HG02970 (cell line): ENCODE data around the gene SLC7A4.
"Not testable (repeated sequence)": the region's sequence is repeated elsewhere in the genome, so short reads cannot be mapped to it uniquely, and the experiment has no call there.

ENCODE experiments used
- ATAC-seq: cut with Tn5 transposase; IDR thresholded peaks from one replicate; pipeline ENCODE4 v1.9.1; 2021; ENCODE audit warnings: mild to moderate bottlenecking, moderate library complexity, moderate number of reproducible peaks; ENCODE audit not compliant: unreplicated experiment, low FRiP score

The SLC7A4 gene

DNA sequence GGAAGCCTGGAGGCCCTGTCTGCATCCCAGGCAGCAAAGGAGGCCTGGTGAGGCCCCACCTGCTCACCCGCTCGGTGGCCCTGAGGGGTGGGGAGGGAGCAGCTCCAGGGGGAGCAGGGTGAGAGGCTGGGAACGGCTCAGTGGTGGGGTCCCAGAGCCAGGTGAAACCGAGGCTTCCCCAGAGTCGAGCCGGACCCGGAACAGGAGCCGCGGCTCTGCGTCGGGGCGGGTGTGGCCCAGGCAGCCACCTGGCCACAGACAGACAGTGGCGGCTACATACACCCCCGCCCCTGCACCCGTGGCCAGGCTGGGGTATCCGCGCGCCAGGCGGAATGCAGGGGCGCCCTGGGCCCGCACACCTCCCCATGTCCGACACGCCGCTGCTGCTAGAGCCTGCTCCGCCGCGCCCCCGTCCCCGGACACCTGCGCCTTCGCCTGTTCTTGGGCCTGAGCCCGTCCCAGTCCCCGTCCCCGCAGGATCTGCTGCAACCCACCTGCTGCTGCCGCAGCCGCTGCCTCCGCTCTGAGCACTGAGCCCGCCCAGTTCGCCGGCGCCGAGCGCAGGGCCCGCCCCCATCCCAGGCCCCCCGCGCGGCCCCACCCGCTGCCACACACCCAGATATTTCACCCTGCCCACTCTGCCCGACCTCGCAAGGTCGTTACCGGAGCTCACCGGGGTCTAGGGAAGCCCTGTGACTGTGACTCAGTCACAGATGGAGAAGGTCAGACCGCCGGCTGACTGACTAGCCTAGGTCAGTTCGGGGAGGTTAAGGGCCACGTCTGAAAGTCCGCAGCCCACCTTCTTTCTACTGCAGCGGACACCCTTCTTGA is at the start of gene SLC7A4:
Gene SLC7A4, minus strand, starts transcription at position 525 of the 831 bp plus-strand sequence. CDS start 749 bp downstream, outside the sequence.
- ATAC-seq = no peak

GRCh38 chr22:21080435-21081137 is 48.2 kb upstream of the SLC7A4 start:
- ATAC-seq = no peak

DNA sequence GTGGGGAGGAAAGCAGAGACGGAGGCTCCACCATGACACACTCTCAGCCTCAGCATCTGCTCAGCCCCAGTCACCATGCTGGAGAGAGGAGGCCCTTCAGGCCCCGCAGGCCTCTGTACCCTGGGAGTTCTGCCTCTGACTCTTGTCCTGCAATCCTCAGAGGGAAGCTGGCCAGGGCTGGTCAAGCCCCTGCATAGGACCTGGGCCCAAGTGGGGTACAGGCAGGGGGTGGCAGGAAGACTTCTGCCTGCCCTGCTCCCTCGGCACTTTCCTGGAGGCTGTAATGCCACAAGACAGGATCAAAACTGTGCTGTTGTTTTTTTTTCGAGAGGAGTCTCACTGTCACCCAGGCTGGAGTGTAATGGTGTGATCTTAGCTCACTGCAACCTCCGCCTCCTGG is 47.1 kb upstream of the SLC7A4 start:
- ATAC-seq = no peak

GRCh38 chr22:21078916-21079315 is 46.6 kb upstream of the SLC7A4 start:
- no peak for ATAC-seq

DNA sequence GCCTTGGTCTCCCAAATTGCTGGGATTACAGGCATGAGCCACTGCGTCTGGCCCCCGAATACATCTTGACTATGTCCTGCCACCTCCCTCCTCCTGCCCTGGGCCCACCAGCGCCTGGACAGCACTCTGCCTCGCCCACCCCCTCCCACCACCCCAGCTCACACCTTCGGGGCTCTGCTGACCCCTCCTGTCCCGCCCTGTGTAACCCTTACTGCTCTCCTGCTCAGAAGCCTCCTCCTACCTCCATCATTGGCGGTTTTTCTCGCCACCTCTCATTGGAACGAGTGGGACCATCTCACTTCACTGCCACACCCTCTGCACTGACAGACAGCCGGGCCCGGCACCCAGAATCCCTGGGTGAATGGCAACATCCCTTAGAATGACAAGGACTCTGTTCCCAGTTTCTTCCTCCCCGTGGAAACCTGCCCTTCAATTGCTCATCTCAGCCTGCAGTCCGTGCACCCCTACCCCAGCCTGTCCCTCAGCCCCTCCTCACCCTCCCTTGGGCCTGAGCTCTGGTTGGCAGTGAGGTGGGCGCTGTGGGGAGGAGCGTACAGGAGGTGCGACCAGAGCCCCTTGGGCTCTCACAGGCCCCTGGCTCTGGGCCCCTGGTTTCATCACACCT is 45.6 kb upstream of the SLC7A4 start:
- no peak for ATAC-seq

DNA sequence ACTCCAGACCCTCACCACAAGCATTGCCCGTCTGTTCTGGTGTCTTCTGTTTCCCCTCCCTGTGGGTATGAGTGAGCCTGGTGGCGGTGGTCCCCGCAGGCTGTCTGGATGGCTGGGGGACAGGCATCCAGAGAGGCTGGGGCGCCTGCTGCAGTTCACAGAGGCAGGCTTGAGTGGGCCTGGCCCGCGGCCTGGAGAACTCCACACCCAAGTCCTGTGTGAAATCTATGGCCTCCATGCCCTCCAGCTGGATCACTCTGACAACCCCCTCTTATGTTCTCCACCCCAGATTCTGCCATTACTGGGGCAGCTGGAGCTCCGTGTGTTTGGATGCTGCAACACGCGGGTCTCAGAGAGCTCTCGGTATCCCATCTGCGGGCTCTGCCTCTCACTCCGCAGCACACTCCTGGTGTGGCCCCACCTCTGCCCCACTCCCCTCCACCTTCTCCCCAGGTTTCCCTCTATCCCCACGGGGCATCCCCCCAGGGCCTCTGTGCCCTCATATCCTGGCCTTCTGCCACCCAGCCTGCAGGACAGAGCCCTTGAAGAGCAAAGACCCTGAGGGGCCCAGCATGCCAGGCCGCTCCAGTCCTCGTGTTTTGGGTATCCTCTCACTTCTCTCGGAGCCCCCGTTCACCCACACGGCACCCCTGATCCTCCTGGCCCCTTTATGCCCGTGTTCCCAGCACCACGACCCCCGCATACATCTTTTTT is 44.7 kb upstream of the SLC7A4 start:
- no peak for ATAC-seq

DNA sequence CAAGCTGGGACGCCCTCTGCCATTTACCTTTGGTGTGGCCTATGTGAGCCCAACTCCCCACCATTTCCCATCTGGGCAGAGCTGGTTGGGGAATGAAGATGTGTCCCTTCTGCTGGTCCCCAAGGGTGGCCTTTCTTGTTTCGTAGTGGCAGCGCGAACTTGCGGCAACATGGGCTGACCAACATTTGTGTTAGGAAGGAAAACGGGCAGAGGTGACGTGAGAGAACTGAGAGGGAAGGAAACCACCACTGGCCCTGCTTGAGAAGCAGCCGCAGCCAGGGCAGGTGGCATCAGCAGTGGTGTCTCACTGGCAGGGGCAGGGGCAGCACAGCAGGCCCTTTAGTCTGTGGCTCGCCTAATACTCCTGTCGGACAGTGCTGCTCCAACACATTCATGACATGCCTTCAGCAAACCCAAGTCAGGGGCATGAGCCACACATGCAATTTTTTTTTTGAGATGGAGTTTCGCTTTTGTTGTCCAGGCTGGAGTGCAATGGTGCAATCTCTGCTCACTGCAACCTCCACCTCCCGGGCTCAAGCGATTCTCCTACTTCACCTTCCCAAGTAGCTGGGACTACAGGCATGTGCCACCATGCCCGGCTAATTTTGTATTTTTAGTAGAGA is 43.3 kb upstream of the SLC7A4 start:
- ATAC-seq = no peak

DNA sequence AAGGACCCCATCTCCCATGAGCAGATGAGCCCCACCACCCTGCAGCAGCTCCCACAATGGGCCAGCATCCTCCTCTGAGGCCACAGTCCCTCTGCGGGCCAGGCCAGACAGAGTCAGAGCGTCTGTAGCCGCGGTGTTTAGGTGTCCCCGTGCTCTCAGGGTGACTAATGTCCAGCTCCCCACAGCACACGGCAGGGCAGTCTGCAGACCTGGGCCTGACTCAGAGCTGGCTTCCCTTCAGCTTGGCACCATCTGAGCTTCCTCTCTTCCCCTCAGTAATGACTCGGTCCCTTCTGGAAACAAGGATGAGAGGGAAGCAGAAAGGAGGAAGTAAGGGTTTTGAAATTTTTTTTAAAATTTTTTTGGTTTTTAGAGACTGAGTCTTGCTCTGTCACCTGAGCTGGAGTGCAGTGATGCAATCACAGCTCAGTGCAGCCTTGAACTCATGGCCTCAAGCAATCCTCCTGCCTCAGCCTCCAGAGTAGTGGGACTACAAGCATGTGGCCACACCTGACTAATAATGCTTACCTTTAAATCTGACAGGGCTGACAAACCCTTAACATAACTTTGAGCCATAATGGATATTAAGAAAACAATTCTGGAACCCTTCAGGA is 41.8 kb upstream of the SLC7A4 start:
- no peak for ATAC-seq

- no peak for ATAC-seq
These were observed 41.1 kb upstream of the SLC7A4 start for GRCh38 chr22:21073482-21073881.

GRCh38 chr22:21073023-21073422 is 40.7 kb upstream of the SLC7A4 start:
- ATAC-seq = no peak

- ATAC-seq = not testable (repeated sequence)
These were observed 39.4 kb upstream of the SLC7A4 start for GRCh38 chr22:21071796-21072195.

DNA sequence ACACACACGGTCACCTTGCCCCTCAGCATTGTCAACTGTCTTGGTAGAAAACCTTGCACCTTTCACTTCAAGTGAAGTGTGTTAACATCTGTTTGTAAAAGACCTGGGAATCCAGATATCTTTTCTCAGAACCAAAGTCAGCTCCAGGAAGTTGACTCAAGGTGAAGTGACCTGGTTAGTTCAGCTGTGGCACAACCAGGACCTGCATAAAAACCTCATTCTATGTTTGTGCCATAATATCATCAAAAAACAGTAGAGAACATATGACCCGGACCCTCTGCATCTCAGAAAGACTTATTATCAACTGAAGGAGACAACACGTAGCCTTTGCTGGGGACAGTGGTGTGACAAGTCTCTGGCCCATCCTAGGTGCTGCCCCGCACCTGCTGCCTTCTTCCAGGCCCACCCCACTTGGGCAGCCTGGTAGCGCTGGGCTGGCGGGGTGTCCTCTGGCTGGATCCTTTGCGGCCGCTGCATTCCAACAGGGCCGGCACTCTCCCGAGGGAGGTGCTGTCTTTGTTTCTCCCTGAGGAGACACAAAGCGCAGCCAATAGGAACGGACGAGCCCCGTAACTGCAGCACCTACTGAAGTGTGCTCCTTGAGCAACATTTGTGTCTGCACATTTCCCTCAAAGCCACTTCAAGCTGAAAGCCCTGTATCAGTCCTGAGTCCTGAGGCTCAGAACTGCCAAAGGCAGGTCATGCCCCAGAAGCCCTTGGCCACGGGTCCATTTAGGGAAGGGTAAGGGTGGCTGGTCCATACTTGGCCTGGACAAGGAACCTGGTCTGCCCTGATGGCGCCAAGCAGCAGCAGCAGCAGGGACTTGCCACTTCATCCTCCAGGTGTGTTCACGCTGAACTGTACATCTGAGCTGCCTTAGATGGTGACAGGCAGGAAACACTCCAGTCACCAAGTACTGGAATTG is 38.6 kb upstream of the SLC7A4 start:
- no peak for ATAC-seq

GRCh38 chr22:21069375-21069774 is 37.0 kb upstream of the SLC7A4 start:
- no peak for ATAC-seq

DNA sequence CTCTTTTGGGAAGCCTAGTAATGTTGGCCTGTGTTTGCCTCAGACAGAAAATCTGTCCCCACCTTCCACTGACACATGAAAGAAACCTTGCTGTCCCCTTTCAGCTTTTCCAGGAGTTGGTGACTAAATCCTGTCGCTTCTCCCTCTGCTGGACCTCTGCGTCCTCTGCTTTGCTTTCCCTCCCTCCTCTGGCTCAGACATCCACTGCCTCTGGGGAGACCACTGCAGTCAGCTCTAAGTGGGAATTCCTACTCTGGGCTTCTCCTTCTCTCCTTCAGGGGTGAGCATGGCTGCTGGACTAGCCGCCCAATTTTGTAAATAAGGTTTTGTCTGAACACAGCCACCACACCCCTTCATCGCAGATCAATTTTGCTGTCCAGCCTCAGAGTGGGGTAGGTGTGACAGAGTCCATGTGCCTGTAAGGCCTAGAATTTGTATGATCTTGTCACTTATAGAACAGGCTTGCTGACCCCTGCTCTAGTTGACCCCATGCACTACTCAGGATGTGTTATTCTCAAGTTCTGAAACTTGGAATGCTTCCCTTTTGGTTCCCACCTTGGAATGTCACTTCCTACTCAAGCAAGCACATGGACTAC is 36.4 kb upstream of the SLC7A4 start:
- ATAC-seq = no peak

DNA sequence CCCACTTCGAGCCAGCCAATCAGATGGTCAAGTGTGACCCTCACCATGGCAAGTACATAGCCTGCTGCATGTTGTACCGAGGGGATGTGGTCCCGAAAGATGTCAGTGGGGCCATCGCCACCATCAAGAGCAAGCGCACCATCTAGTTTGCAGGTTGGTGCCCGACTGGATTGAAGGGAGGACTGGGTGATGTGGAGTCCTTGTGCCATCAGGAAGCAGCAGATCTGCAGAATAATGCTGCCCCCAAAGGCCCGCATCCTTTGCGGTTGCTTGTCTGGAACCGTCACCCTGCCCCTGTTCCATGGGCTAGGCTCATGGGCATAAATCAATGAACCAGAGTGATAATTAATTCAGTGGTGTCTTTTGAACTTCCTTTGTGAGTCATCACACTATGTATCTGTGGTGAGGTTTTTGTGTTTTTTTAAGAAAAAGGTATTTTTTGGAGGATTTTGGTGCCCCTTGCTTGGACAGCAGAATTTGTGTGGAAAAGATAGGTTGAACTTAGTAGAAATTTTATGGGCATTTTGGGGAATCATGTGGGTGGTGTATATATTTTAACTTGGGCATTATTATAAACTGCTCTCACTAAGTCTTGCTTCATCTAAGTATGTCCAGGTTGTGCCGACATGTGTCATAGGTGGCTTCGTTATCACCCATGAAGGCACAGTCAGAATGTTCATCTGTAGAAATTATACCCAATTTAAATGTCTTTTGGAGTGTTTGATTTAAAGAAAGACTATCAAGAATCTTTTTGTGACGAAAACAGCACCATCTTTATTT is 35.7 kb upstream of the SLC7A4 start:
- no peak for ATAC-seq

DNA sequence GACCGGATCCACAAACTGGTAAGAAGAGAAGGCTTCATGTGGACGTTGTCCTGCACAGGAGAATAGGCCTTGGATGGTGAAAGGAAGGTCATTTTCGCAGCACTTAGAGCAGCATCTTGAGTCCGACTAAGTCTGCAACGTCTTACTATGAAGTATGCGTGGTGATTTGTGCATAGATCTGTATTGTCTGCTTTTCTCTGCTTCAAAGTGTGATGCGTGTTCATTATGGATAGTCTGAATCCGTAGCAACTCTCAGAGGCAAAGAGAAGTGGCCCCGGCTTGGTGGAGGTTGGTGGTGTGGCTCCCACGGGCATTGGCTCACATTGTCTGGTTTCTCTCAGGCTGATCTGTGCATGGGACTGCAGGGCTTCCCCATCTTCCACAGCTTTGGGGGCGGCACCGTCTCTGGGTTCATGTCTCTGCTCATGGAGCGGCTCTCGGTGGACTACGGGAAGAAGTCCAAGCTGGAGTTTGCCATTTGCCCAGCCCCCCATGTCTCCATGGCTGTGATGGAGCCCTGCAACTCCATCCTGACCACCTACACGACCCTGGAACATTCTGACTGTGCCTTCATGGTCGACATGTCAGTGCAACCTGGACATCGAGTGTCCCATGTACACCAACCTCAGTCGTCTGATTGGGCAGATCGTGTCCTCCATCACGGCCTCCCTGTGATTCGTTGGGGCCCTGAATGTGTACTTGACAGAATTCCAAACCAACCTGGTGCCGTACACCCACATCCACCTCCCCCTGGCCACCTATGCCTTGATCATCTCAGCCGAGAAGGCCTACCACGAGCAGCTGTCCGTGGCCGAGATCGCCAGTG is 34.9 kb upstream of the SLC7A4 start:
- ATAC-seq = no peak
